Stimulated activated naive CD4-positive, alpha-beta T cell treated with Interleukin-2 at 50 U/mL for 16 hours (primary cell): ENCODE results near the gene ZNF496.
A peak's percentile ranks its signal among the peaks of the same experiment; 100 is the strongest.
"Not testable (repeated sequence)": the region's sequence is repeated elsewhere in the genome, so short reads cannot be mapped to it uniquely, and the experiment has no call there.

Experiments
- DNase-seq: peaks from one replicate; lab custom pipeline; 2025; lab: John Stamatoyannopoulos, UW

ZNF496 gene

DNA sequence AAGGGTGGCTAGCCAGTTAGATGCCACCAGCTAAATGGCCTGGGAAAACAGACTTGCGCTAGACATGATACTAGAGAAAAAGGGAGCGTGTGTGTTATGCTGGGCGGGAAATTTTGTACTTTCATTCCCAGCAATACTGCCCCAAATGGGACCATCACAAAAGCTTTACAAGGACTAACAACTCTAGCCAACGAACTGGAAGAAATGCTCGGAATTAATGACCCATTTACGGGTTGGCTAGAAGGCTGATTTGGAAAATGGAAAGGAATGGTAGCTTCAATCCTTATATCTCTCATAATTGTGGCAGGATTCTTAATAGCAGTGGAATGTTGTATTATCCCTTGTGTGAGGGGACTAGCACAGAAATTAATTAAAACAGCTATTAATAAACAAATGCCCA, 27.9 kb upstream of the ZNF496 start:
- no peak for DNase-seq

DNA sequence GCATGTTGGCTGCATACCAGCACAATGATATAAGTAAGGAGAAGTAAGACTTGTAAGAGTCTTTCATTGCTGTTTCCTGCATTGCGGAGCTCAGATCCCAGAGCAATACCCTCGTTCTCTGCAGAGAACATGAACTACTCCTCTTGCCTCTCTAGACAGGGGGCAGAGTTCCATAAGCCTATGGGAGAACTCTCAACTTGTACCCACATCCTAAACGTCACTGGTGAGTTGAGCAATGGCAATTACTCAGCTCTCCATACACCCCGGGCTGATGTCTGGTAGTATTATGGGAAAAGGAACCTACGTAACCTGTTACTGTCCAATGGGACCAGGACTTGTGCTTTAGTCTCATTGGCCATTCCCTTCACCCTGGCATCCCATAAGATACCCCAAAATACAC, 27.3 kb upstream of the ZNF496 start:
- DNase-seq: no peak

DNA sequence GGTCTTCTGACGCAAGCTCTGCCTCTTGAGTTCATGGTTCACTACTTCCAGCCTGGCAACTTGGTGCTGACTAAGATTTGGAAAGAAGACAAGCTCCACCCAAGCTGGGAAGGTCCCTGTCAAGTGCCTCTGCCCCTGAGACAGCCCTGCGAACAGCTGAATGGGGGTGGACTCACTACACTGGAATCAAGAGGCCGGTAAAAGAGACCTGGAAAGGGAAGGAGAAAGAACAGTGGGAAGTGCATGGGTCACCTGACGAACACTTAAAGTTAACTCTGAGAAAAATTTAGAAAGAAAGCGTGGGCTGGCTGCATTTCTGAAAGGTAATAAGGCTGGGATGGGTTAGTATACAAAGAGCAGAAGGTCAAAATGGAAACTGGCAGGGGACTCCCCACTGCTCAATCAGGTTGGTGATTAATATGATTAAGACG, 26.1 kb upstream of the ZNF496 start:
- DNase-seq: no peak

DNA sequence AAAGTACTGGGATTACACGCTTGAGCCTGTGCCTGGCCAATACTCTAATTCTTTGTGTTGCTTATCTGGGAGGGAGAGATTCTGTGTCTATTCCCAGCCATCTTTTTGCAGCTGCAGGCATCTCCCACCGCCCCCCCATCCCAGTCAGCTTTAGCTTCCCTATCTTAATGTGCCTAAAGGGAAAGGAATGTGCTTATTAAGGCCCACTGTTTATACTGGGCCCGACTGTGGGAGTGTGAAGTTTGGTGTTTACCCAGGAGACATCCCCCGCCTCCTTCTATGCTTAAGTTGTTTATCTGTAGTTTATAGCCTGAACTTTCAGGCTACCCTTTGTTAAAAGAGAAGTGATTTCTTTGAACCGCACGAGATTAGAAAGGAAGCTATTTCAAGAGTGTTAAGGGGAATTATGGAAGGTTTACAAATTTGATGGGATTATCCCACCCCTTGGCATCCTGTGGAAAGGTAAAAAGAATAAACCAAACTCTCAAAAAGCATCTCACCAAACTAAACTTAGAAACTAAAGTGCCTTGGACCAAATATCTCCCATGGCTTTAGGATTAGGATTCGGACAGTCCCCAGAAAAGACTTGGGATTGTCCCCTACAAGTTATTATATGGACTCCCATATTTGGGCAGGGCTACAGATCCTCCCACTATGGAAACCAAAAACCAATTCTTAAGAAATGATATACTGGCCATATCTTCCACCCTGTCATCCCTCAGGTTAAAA, 25.5 kb upstream of the ZNF496 start:
- no peak for DNase-seq

DNA sequence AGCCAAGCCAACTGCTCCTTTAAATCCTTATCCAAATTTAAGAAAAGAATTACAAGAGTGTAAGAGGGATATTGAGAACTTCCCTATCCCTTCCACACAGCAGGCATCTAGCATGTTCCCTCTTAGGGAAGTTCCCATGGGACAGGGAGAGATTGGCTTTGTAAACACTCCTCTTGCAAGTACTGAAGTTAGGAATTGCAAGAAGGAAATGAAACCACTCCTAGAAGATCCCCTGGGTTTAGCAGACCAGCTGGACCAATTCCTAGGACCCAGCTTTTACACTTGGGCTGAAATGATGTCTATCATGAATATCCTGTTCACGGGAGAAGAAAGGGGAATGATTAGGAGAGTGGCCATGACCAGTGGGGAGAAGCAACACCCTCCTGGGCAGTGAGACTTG, 23.5 kb upstream of the ZNF496 start:
- DNase-seq: not testable (repeated sequence)

DNA sequence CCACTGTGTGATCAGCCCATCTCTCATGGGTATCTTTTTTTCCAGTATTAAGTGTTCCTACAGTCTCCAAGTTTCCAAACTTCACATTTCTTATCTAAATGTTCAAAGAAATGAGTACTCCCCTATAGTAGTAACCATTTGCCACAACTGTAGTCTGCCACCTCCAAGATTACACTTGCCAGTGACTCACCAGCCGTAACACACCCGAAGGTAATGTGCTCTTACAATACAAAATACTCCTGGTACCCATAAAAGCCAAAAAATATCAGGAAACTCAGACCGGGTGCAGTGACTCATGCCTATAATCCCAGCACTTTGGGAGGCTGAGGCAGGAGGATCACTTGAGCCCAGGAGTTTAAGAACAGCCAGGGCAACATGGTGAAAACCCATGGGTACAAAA, 20.5 kb upstream of the ZNF496 start:
- DNase-seq: no peak

DNA sequence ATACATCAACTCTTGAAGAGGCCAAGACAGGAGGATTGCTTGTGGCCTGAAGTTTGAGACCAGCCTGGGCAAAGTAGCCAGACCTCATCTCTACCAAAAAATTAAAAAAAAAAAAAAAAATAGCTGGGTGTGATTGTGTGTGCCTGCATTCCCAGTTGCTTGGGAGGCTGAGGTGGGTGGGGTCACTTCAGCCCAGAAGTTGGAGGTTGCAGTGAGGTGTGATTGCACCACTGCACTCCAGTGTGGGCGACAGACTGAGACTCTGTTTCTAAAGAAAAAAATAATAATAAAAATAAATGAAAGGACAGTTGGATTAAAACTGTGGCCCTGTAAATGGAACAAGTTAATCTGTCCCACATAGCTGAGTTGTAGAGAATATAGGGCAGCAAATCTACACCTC, 18.9 kb upstream of the ZNF496 start:
- no peak for DNase-seq

DNA sequence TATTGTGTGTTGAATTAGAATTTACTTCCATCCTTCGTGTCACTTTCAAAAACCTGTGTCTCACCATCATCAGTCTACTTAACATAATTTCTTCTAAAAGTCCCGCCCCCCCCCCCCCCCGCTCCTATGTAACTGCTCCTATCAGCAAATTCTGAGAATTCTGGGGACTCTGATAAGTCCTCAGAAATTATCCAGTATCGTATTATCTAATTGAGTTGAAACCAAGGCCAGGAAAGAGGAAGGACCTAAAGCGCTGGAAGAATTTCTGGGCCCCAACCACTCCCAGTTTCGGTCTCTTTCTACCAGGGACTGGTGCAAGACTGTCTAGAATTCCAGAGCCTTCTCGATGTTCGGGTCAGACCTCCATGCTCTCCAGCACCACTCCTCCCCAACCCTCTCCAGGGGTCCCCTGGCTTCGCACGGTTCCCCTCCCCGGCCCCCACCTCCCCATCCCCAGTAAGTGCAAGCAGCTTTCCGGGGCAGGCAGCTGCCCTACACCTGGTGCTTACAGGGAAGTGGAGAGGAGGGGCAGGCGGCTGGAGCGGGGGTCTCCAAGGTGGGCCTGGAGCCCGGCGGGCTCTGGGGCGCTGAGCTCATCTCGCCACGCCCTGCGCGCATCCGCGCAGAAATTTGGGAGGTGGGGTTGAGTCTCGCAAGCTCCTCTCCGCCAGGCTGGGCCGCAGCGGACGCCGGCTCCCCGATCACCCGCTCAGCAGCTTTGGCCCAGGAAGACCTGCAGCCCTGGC, 16.0 kb upstream of the ZNF496 start:
- DNase-seq: no peak

DNA sequence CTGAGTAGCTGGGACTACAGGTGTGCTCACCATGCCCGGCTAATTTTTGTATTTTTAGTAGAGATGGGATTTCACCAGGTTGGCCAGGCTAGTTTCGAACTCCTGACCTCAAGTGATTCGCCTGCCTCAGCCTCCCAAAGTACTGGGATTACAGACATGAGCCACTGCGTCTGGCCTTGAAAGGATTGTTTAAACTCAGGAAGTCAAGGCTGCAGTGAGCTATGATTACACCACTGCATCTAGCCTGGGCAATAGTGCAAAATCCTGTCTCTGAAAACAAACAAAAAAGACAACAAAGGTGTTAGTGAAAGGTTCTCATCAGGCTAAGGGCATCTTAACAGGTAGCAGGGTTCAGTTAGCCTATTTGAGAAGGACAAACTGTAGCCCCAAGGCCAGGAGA, 14.2 kb upstream of the ZNF496 start:
- no peak for DNase-seq

DNA sequence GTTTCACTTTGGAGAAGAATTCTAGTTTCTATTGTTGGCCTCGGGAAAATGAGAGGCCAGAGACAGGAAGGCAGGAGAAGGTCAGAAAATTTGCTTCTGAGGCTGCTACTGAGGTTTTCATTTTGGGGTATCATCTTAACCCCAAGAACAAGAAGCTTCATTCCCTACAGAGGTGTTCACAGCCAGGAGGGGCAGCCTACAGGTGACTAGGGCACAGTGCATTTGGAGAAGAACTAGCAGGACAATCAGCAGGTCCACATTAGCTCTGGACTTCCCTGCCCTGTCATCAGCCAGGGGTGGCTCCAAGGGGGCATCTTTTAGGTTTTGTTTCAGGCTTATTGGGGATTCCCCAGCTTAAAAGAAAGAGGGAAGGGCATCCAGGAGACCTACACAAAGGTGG, 12.1 kb upstream of the ZNF496 start:
- DNase-seq: no peak

DNA sequence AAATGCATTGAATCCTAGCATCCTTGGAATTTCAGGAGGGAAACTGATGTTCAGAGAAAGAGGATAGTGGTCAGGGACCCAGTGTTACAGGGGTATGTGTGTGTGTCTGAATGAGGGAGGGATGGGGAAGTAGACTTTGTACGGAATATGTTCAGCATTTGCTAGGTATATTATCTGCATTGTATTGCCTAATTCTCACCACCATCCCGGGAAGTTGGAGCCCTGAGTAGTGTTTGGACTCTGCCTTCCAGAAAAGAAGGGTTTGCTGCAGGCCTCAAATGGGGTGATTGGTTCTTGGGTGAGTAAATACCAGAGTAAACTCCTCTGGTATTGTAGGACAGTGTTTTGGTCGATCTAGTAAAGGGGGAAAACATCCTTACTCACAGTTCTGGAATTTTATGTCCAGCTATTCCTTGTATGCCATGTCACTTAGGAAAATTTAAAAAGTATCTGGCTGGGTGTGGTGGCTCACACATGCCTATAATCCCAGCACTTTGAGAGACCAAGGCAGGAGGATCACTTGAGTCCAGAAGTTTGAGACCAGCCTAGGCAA, 7.1 kb upstream of the ZNF496 start:
- no peak for DNase-seq

DNA sequence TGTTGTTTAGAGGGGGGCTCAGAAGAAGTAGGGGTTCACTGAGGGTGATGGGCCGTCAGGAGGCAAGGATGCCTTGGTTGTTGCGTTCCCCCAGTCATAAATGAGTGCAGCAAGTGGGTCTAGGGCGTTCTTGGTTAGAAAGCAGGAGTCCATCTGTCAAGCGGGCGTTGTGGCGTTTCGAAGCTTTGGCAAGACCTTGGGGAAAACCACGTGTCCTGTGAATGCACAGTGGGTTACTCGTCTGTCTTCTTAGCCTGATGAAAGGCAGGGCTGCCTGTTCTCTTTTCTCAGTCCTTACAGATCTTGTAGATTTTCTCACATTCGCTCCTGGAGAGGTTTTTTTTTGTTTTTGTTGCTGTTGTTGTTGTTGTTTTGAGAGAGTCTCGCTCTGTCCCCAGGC, 6.3 kb upstream of the ZNF496 start:
- DNase-seq: no peak

DNA sequence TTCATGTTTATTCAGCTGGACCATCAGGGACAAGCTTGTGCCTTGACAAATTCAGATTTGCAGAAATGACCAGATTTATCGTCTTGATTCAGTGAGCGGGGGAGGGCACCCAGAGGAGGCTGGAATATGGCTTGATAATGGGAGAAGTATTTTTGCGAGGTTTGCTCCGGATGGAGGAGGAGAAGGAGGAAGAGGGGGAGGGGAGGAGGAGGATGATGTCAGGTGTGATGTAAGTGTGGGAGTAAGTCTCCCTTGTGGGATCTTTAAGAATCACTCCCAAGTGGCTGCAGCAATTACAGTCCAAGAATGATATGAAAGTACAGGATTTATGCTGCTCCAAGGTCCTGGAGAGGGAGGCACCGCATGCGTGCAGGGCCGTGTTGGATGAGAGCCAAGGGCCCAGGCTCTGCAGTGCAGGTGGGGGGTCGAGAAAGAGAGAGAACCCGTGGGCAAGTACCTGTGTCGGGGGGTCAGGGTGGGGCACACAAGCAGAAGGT, 5.6 kb upstream of the ZNF496 start:
- DNase-seq: no peak

DNA sequence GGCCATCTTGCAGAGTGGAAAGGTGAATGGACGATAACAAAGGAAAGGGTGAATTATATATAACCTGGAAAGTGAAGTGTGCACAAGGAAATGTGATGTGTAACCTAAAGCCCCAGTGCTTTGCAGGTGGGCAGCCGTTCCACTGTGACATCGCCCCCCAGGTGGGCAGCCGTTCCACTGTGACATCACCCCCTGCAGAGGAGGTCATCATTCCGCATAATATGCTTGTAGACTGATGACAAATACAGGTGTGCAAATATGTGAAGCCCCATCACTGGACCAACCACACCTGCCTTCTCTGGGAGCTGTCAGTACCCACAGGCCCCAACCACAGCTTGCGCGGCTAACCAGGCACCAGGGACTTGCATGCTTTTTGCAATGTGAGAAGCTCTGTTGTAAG, 4.7 kb upstream of the ZNF496 start:
- DNase-seq: no peak

DNA sequence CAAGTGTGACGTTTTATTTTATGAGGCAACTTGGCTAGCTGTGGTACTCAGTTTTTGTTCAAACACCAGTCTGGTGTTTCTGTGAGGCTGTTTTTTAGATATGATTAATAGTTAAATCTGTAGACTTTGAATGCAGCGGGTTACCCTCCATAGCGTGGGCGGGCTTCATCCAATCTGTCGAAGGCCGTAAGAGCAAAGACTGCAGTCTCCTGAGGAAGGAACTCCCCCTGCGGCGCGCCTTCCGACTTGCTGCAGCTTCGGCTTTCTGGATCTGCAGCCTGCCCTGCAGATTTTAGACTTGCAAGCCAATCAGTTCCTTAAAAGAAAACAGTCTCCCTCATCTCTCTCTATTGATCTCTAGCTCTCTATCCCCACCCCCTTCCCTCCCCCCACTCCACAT, 4.2 kb upstream of the ZNF496 start:
- DNase-seq: no peak

DNA sequence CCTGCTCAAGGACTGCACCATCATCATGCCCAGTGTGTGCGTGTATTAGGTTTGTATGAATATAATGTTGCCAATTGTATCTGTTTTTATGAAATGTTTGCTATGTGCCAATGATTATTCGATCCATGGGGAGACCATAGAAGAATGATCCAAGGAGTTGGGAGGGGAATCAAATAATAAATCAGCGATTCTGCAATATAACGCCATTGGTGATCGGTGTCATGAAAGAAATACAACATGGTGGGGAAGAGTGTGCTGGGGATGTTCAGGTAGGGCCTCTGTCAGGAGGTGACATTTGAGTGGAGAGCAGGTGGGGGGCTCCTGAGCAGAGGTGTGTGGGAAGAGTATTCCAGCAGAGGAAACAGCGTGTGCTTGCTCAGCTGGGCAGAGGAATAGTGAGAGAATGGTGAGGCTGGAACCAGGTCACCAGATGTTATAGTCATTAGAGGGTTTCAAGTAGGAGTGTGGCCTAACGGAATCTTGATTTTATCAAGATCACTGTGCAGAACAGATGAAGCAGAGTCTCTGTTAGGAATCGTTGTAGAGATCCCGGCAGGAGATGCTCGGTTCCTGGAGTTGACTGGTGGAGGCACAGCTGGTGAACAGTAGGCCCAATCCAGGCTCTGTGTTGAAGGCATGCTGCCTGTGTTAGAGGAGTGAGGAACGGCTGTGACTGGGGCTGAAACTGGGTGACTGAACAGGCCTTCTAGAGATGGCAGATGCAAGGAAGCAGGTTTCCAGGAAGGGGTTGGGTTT, 2.9 kb upstream of the ZNF496 start:
- no peak for DNase-seq

DNA sequence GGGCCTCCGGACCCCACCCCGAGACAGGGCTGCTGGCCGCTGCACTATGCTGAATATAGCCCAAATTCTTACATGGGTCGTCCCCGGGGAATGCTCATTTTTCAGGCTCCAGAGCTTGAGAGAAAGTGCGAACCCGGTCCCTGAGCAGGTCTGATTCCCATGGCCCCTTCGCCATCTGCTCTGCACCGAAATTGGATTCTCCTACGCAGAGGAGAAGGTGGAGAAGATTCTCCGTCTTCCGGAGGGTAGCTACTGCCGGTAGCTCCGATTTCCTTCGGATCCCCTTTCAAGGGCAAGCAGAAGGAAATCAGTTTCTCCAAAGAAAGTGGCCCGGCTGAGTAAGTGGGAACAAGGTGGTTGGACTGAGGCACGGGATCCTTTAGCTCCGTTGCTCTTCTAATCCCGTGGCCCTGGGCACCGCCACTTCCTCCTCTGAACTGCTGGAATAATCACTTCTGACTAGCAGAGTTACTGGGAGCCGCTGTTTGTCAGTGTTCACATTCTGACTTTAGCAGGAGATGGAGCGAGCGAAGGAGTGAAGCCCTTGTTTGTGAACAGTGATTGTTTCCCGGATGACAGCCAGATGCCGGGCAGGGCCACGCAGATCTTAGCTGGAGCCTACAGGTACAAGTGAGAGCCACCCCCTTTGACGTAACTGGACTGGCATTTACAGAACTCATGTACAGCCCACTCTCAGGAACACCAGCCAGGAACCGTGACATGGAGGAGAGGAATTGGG, 1.1 kb upstream of the ZNF496 start:
- DNase-seq: no peak

DNA sequence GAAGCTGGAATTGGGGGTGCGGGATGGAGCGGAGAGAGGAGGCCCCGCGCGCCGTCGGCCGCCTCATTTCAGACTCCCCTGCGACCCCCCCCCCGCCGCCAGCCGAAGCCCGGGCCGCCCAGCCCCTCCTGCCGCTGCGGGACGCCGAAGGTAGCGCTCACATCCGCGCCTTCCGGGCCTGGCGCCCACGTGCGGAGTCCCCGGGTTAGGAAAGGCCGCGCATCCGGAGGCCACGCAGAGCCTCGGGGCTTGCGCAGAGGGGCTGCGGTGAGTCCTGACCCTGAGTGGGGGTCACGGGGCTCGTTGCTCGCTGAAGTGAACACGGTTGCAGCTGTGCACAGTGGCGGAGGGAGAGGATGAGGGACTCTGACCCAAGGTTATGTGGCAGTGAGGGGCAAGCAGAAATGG, 552 bp upstream of the ZNF496 start:
- DNase-seq: peak; percentile 43

DNA sequence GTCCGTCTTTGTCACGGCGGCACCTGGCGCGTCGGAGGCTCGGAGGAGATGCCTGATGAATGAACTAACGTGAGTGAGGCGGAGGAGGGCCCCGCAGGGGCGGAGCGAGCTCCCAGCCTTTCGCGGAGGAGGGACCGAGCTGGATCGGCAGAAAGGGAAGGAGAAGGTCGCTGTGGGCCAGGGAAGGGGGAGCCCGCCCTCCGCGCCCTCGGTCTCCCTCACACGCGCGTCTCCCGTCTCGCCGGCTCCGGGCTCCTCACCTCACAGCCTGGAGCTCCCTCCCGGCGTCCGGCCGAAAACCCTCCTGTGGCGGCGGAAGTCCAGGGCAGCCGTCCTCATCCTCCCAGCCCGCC, 519 bp downstream of the ZNF496 start:
- peak; percentile 70 for DNase-seq

DNA sequence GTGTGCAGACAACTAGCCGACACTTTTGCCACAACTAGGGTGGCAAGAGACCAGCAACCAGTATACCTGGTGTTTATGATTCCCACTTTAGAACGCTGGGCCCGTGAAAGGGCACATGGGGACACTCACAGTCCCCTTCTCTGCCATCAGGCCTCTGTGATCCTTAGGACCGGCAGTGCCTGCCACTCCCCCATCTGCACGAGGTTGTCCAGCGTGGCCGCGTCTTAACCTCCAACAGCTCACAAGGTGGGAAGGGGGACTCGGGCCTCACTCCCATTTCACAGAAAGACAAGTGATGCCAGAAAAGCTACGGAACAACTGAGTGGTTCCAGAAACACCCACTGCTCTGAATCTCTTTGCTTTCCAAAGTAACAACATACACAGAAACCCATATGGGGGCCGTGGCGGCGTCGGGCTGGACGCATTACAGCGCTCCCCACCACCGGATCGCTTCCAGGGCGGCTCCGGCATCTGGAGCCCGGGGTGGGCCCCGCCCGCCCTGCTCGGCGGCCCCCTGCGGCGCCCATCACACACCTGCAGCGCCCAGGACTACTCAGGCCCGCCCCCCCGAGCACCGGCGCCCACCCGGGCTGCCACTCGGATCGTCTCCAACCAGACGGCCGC, 1.0 kb downstream of the ZNF496 start:
- no peak for DNase-seq

DNA sequence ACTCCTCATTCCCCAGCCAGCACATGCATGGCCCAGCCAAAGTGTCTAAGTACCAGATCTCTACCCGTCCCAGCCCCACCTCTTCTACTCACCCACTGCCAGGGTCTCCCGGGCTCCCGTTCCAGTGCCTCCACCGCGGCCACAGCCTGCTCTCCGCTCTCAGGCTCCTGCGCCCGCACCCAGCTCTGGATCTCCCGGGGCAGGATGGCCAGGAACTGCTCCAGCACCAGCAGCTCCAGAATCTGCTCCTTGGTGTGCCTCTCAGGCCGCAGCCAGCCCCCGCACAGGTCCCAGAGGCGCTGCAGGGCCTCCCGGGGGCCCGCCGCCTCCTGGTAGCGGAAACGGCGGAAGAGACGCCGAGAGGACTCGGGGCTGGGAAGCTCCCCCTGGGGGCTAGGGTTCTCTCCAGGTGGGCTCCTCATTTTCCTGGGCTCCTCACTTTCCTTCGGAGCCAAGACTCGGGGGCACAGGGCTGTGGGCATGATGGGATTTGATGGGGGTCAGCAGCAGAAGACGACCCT, 2.5 kb downstream of the ZNF496 start:
- DNase-seq: no peak
